HFFc6 (cell line): Measurements from ENCODE around the gene MKRN1. TPM values are rescaled to one million over a fixed set of nuclear protein-coding genes. Genes with fewer than 3 reads are reported as not detected.

Experiments
- DNase-seq: peaks from one replicate; pipeline ENCODE4 v3.0.0-alpha.2; 2018
- H3K27ac Mint-ChIP-seq: 2 replicates; pipeline ENCODE4 v1.8.0; 2020; ENCODE audit warnings: mild to moderate bottlenecking, mixed read lengths
- H3K27me3 Mint-ChIP-seq: 2 replicates; pipeline ENCODE4 v1.8.0; 2021; ENCODE audit warnings: mild to moderate bottlenecking, moderate library complexity, mixed read lengths; ENCODE audit not compliant: insufficient read depth
- H3K36me3 Mint-ChIP-seq: 2 replicates; pipeline ENCODE4 v1.8.0; 2021; ENCODE audit warnings: low read depth, mixed read lengths
- H3K4me1 Mint-ChIP-seq: 2 replicates; pipeline ENCODE4 v1.8.0; 2020; ENCODE audit warnings: low read depth, mixed read lengths
- H3K4me3 Mint-ChIP-seq: 2 replicates; pipeline ENCODE4 v1.8.0; 2020; ENCODE audit warnings: mild to moderate bottlenecking, moderate library complexity, mixed read lengths
- H3K9me3 Mint-ChIP-seq: 2 replicates; pipeline ENCODE4 v1.8.0; 2020; ENCODE audit warnings: mild to moderate bottlenecking, mixed read lengths
- CTCF ChIP-seq: fragments of 200-600 bp; sonication (generic); IDR thresholded peaks from 2 replicates; pipeline ENCODE4 v1.5.0; 2021; ENCODE audit warnings: antibody characterized with exemption, mild to moderate bottlenecking
- long read RNA-seq: library from polyadenylated mRNA; unstranded; transcript quantifications from one replicate; pipeline ENCODE4 v2.0.0, GENCODE V29; 2019
- total RNA-seq, 6 experiments: library from RNA; stranded (reverse); fragmentation: NEBNext Ultra II Directional; extraction: Animal tissue kit (Norgen Biotek cat#: 25700); gene quantifications; 2 replicates in 1 of 6; 3 replicates in 5 of 6; pipeline ENCODE4 v1.2.3, GENCODE V29; 2021

Gene MKRN1
- 10 to 100 TPM; 62.8 to 67.5 (median 64.3) TPM for total RNA-seq
- long read RNA-seq, transcript MKRN1-202 (5 exons, 1,601 nt): minor isoform, 11 of 43 reads
- long read RNA-seq, transcript MKRN1-201 (8 exons, 3,151 nt): major isoform, 24 of 43 reads
- long read RNA-seq, partial matches to known transcripts: 3 of 43 reads
- long read RNA-seq, other reads (novel, unspliced or antisense): 4 of 43 reads

GRCh38 chr7:140479062-140479738 is at the start of gene MKRN1:
TSS of gene MKRN1 (minus strand) at chr7:140479505. CDS start at chr7:140479344, 161 bp downstream.
- TF ChIP-seq CTCF: no peak
- Mint-ChIP-seq H3K4me1 (peaks cover 22% of the 10 kb centered on the region), H3K36me3 (no peaks in the 10 kb centered on the region; the same call in 1 of the 2 replicates), H3K27me3 (no peaks in the 10 kb centered on the region; the same call in none of the 2 replicates), H3K9me3 (no peaks in the 10 kb centered on the region), H3K27ac (peak within 1 kb of the TSS; percentile 90), H3K4me3 (peak within 1 kb of the TSS; percentile 97)
- DNase-seq: peak; percentile 89

- peaks cover 16% of the 10 kb centered on the region for H3K4me1 Mint-ChIP-seq
- no peaks in the 10 kb centered on the region for H3K9me3 Mint-ChIP-seq
- DNase-seq: no peak
- H3K4me3 Mint-ChIP-seq: no peak overlapping the region
- no peak overlapping the region for H3K27ac Mint-ChIP-seq
- no peaks in the 10 kb centered on the region for H3K36me3 Mint-ChIP-seq
- TF ChIP-seq CTCF: no peak
- peaks cover 1% of the 10 kb centered on the region for H3K27me3 Mint-ChIP-seq
Observed at GRCh38 chr7:140526787-140527664, 47.7 kb upstream of the MKRN1 start.

GRCh38 chr7:140526214-140526613 is 46.9 kb upstream of the MKRN1 start:
- peaks cover 1% of the 10 kb centered on the region for H3K27me3 Mint-ChIP-seq
- no peak for TF ChIP-seq CTCF
- no peak overlapping the region for H3K4me3 Mint-ChIP-seq
- H3K4me1 Mint-ChIP-seq: peaks cover 20% of the 10 kb centered on the region
- H3K36me3 Mint-ChIP-seq: no peaks in the 10 kb centered on the region
- DNase-seq: no peak
- no peaks in the 10 kb centered on the region for H3K9me3 Mint-ChIP-seq
- no peak overlapping the region for H3K27ac Mint-ChIP-seq

- Mint-ChIP-seq H3K9me3 (no peaks in the 10 kb centered on the region), H3K4me1 (peaks cover 21% of the 10 kb centered on the region), H3K27me3 (no peaks in the 10 kb centered on the region), H3K4me3 (no peak overlapping the region), H3K27ac (no peak overlapping the region), H3K36me3 (no peaks in the 10 kb centered on the region)
- no peak for TF ChIP-seq CTCF
- no peak for DNase-seq
Observed at GRCh38 chr7:140525743-140526142, 46.4 kb upstream of the MKRN1 start.

- no peak; the same call in 1 of the 2 replicates for TF ChIP-seq CTCF
- H3K4me3 Mint-ChIP-seq: no peak overlapping the region
- H3K27me3 Mint-ChIP-seq: no peaks in the 10 kb centered on the region
- DNase-seq: no peak
- no peaks in the 10 kb centered on the region for H3K36me3 Mint-ChIP-seq
- H3K4me1 Mint-ChIP-seq: peaks cover 18% of the 10 kb centered on the region
- no peak overlapping the region for H3K27ac Mint-ChIP-seq
- no peaks in the 10 kb centered on the region for H3K9me3 Mint-ChIP-seq
Observed at GRCh38 chr7:140521421-140521820, 42.1 kb upstream of the MKRN1 start.
